ENCODE results near the gene GPR21. TPM values are rescaled to one million over a fixed set of nuclear protein-coding genes. Genes with fewer than 3 reads are reported as not detected.

GPR21 gene
- total RNA-seq, 1 donor from 2014 or later: 0.58 TPM

DNA sequence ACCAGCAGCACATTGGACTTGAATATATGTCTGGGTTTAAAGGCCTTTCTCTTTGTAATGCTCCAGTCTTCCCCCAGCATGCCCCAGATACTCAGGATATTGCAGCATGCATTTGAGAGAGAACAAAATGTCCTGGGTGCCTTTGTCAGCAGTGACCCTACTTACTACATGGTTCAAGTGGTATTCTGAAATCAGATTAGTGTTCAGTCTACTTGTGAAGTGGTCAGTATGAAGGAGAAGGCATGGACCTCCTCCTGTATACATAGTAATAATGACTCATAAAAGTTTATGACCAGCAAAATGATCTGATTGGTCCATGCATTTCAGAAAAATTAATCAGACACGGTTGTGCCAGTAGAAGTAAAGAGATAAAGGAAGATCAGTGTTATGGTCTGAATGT, 25.4 kb downstream of the GPR21 start:
- no peak overlapping the region for H3K4me3 ChIP-seq
- TF ChIP-seq, protein P1, sequence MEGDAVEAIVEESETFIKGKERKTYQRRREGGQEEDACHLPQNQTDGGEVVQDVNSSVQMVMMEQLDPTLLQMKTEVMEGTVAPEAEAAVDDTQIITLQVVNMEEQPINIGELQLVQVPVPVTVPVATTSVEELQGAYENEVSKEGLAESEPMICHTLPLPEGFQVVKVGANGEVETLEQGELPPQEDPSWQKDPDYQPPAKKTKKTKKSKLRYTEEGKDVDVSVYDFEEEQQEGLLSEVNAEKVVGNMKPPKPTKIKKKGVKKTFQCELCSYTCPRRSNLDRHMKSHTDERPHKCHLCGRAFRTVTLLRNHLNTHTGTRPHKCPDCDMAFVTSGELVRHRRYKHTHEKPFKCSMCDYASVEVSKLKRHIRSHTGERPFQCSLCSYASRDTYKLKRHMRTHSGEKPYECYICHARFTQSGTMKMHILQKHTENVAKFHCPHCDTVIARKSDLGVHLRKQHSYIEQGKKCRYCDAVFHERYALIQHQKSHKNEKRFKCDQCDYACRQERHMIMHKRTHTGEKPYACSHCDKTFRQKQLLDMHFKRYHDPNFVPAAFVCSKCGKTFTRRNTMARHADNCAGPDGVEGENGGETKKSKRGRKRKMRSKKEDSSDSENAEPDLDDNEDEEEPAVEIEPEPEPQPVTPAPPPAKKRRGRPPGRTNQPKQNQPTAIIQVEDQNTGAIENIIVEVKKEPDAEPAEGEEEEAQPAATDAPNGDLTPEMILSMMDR (IDR thresholded peaks at IDR 0.05; ENCODE audit: borderline replicate concordance): no peak
- intact Hi-C loops (cut with micrococcal nuclease): no loop called here
- no peak for DNase-seq
- H3K36me3 ChIP-seq: peaks cover 22% of the 10 kb centered on the region
- H3K9me3 ChIP-seq (replicated peaks): no peaks in the 10 kb centered on the region
- H3K4me1 ChIP-seq: peaks cover 18% of the 10 kb centered on the region
- H3K27ac ChIP-seq (replicated peaks): peak overlapping the region; percentile 0
- no peaks in the 10 kb centered on the region for H3K27me3 ChIP-seq (ENCODE audit: low read depth)

DNA sequence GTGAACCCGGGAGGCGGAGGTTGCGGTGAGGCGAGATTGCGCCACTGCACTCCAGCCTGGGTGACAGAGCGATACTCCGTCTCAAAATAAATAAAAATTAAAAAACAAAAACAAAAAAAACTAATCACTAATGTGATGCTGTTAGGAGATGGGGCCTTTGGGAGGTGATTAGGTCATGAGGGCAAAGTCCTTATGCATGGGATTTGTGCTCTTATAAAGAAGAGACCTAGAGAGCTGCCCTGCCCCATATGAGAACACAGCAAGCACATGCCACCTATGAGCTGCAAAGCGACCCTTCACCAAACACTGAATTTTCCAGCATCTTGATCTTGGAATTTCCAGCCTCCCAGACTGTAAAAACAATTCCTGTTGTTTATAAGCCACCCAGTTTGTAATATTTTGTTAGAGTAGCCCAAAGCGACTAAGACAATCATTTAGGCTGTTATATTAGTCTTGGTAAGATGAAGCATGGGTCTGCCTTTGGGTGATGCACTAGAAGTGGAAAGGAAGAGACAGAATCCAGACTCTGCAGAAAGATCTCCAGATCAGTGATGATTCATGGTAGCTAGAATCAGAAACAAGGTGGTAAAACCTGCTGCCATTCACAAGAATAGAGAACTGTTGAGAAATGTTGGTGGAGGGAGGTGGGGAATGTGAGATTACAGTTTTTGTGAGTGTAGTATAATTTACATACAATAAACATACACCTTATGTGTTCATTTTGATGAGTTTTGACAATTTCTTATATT, 26.2 kb downstream of the GPR21 start:
- H3K4me3 ChIP-seq: no peak overlapping the region
- DNase-seq: no peak
- H3K27ac ChIP-seq (replicated peaks): no peak overlapping the region
- H3K9me3 ChIP-seq (replicated peaks): no peaks in the 10 kb centered on the region
- TF ChIP-seq, protein P1 (IDR thresholded peaks at IDR 0.05; ENCODE audit: borderline replicate concordance): no peak
- H3K4me1 ChIP-seq: peaks cover 10% of the 10 kb centered on the region
- intact Hi-C loops (cut with micrococcal nuclease): no loop called here
- peaks cover 21% of the 10 kb centered on the region for H3K36me3 ChIP-seq
- H3K27me3 ChIP-seq (ENCODE audit: low read depth): no peaks in the 10 kb centered on the region

DNA sequence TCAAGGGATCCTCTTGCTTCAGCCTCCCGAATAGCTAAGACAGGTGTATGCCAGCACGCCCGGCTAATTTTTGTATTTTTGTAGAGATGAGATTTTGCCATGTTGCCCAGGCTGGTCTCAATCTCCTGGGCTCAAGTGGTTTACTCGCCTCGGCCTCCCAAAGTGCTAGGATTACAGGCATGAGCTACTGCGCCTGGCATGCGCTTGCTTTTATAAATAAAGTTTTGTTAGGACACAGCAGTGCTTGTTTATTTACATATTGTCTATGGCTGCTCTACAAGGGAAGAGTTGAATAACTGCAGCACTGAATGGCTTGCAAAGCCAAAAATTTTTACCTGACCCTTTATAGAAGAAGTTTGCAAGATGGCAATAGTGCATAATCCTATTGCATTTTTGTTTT, 27.7 kb downstream of the GPR21 start:
- Histone ChIP-seq H3K4me1 (peaks cover under 1% of the 10 kb centered on the region), H3K36me3 (peaks cover 28% of the 10 kb centered on the region), H3K4me3 (no peak overlapping the region), H3K27me3 (ENCODE audit: low read depth) (no peaks in the 10 kb centered on the region), H3K27ac (replicated peaks) (no peak overlapping the region), H3K9me3 (replicated peaks) (no peaks in the 10 kb centered on the region)
- intact Hi-C loops (cut with micrococcal nuclease): no loop called here
- no peak for DNase-seq
- TF ChIP-seq, protein P1 (IDR thresholded peaks at IDR 0.05; ENCODE audit: borderline replicate concordance): no peak

DNA sequence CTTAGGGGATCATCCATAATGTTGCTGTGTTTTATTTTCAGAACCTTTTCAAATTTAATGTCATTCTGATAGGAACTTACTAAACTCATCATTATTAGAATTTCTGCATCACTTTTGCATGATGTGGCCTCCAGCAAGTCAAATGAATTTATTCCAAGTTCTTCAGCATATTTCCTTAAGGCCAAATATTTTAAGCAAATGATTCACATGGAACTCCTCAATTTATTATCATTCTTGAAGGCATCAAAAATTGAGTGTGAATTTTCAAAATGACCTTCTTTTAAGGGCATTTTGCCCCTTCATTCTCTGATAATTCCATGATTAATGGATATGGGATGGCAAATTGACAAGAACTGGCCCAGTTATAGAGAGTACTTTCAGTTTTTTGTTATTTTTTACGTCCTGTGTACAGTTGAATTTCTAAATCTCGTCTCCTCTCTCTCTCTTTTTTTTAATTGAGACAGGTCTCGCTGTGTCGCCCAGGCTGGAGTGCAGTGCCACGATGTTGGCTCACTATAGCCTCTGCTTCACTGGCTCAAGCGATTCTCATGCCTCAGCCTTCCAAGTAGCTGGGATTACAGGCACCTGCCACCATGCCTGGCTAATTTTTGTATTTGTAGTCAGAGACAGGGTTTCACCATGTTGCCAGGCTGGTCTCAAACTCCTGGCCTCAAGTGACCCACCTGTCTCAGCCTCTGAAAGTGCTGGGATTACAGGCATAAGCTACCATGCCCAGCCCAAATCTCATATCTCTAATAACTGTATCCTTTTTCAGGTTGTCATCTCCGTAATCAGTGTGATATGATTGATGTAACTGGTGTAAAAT, 29.1 kb downstream of the GPR21 start:
- no peaks in the 10 kb centered on the region for H3K27me3 ChIP-seq (ENCODE audit: low read depth)
- no peak overlapping the region for H3K4me3 ChIP-seq
- no peaks in the 10 kb centered on the region for H3K9me3 ChIP-seq (replicated peaks)
- H3K4me1 ChIP-seq: no peaks in the 10 kb centered on the region
- H3K36me3 ChIP-seq: peaks cover 40% of the 10 kb centered on the region
- TF ChIP-seq, protein P1 (IDR thresholded peaks at IDR 0.05; ENCODE audit: borderline replicate concordance): no peak
- H3K27ac ChIP-seq (replicated peaks): no peak overlapping the region
- DNase-seq: no peak
- intact Hi-C loops (cut with micrococcal nuclease): no loop called here

DNA sequence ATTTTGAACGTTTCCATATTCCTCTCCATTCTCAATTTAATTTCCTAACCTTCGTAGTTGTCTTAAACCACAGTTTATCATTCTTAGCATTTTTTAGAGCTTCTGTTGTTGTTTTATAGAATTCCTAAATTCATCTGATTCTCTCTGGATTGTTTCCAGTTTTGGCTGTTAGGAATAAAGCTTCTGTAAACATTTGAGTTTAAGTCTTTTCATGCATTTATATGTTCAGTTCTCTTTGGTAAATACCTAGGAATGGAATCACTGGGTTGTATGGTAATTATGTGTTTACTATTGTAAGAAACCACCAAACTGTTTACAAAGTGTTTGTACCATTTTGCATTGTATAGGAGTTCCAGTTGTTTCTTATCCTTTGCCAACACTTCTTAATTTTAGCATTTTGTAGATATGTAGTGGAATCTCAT, 29.7 kb downstream of the GPR21 start:
- Histone ChIP-seq H3K4me3 (no peak overlapping the region), H3K27me3 (ENCODE audit: low read depth) (no peaks in the 10 kb centered on the region), H3K9me3 (replicated peaks) (no peaks in the 10 kb centered on the region), H3K27ac (replicated peaks) (no peak overlapping the region), H3K36me3 (peaks cover 45% of the 10 kb centered on the region), H3K4me1 (no peaks in the 10 kb centered on the region)
- TF ChIP-seq, protein P1 (IDR thresholded peaks at IDR 0.05; ENCODE audit: borderline replicate concordance): no peak
- intact Hi-C loops (cut with micrococcal nuclease): no loop called here
- DNase-seq: no peak

All from left ventricle myocardium inferior (tissue), 1 donor.